ENCODE data around the gene ALKBH6. TPM values are rescaled to one million over a fixed set of nuclear protein-coding genes. Genes with fewer than 3 reads are reported as not detected.
A peak's percentile ranks its signal among the peaks of the same experiment; 100 is the strongest.

The ALKBH6 gene
- total RNA-seq, 1 donor from 2014 or later, result 4.7 TPM

DNA sequence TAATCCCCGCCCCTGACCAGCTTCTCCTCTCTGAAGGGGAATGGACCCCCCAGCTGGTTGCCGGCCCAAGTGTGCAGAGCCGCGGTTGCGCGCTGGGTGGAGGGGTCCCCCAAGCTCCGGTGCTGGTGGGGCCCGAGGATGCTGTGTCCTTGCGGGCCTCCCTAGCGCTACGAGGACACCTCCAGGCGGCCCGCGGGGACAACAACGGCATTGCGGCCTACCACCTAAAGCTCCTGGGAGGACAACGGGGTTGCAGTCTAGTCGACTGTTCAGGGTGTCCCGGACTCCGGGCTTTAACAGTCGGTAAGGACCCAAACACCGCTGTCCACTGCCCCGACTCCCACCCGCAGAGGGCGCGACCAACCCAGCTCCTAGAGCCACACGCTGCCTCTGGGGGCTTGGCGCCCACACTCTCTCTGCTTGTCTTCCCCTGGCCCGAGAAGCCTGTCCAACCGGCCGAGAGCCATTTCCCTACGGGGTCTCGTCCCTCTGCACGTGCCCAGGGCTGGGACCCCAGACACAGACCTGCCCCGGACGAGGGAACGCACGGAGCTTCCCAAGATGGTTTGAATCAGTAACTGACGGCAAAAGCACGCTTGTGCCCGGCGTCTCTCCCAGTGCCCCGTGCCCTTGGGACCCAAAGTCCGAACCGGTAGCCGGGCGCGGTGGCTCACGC, 20.0 kb downstream of the ALKBH6 start:
- Histone ChIP-seq H3K27ac (ENCODE audit: low read depth, low read length) (no peak overlapping the region), H3K4me3 (ENCODE audit: low read length in 3 of 3) (peak overlapping the region; percentile 93 to 96 (median 95)), H3K9ac (ENCODE audit: low read depth in 1 of 3, low read length in 3 of 3) (peak overlapping the region; percentile 61 to 95 (median 92)), H3K4me1 (ENCODE audit: control insufficient read depth in 3 of 3, insufficient read depth in 3 of 3, low read length in 3 of 3) (peaks cover 20 to 28% (median 21%) of the 10 kb centered on the region in 3 donors), H3K36me3 (ENCODE audit: control insufficient read depth in 3 of 3, insufficient read depth in 3 of 3, low read length in 3 of 3) (peaks cover 0 to 10% (median 1%) of the 10 kb centered on the region in 3 donors), H3K27me3 (ENCODE audit: control insufficient read depth in 3 of 3, insufficient read depth in 3 of 3, low read length in 3 of 3) (peaks cover 0 to 4% (median 0%) of the 10 kb centered on the region in 3 donors), H3K9me3 (ENCODE audit: control insufficient read depth in 3 of 3, low read length in 3 of 3) (no peaks in the 10 kb centered on the region)

DNA sequence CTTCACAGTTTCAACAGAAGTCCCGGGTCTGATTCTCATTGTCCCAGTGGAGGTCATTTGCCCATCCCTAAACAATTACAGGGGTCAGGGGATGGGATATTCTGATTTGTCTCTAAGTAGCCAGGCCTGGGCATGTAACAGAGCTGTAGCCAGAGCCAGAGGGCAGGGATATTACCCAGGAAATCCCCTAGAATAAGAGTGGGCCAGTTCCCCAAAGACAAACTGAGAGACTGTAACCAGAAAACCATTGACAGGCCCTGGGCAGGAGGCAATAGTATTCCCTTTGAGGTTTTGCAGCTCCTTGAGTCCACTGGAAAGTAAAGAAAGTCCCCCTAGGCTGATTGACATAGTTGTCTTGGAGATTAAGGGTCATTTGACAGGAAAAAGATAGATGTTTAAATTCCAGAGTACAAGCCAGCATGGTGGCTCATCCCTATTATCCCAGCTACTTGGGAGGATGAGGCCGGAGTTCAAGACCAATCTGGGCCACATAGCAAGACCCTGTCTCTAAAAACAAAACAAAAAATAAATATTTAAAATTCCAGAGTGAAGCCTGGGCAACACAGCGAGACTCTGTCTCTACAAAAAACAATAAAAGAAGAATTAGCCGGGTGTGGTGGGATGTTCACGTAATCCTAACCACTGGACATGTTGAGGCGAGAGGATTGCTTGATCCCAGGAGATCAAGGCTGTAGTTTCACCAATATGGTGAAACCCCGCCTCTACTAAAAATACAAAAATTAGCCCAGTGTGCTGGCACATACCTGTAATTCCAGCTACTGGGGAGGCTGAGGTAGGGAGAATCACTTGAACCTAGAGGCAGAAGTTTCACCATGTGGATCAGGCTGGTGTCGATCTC, 20.9 kb downstream of the ALKBH6 start:
- peaks cover 0 to 12% (median 6%) of the 10 kb centered on the region in 3 donors for H3K27me3 ChIP-seq (ENCODE audit: control insufficient read depth in 3 of 3, insufficient read depth in 3 of 3, low read length in 3 of 3)
- peaks cover 0 to 2% (median 1%) of the 10 kb centered on the region in 3 donors for H3K36me3 ChIP-seq (ENCODE audit: control insufficient read depth in 3 of 3, insufficient read depth in 3 of 3, low read length in 3 of 3)
- H3K4me3 ChIP-seq (ENCODE audit: low read length in 3 of 3), result no peak overlapping the region
- no peaks in the 10 kb centered on the region for H3K9me3 ChIP-seq (ENCODE audit: control insufficient read depth in 3 of 3, low read length in 3 of 3)
- H3K27ac ChIP-seq (ENCODE audit: low read depth, low read length), result no peak overlapping the region
- H3K9ac ChIP-seq (ENCODE audit: low read depth in 1 of 3, low read length in 3 of 3), result no peak overlapping the region
- H3K4me1 ChIP-seq (ENCODE audit: control insufficient read depth in 3 of 3, insufficient read depth in 3 of 3, low read length in 3 of 3), result peaks cover 18 to 25% (median 21%) of the 10 kb centered on the region in 3 donors

DNA sequence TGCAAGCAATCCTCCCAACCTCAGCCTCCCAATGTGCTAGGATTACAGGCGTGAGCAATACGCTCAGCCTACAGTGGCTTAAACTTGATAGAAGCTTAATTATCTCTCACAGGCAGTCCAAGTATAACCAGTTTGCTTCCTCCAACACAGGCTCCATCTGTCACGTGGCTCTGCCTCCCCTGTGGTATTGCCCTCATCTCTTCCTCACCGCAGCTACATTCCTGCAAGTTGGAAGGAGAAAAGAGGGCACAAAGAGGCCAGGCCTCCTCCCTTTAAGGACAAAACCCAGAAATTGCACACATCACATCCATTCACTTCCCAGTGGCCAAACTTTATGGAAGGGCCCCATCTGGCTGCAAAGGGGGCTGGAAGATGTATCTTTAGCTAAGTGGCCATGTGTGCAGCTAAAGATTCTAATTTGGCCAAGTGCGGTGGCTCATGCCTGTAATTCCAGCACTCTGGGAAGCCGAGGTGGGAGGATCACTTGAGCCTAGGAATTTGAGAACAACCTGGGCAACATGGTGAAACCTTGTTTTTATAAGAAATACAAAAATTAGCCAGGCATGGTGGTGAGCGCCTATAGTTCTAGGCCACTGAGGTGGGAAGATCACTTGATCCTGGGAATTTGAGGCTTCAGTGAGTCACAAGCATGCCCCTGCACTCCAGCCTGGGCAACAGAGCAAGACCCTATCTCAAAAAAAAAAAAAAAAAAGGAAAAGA, 22.1 kb downstream of the ALKBH6 start:
- Histone ChIP-seq H3K36me3 (ENCODE audit: control insufficient read depth in 3 of 3, insufficient read depth in 3 of 3, low read length in 3 of 3) (no peaks in the 10 kb centered on the region), H3K4me3 (ENCODE audit: low read length in 3 of 3) (no peak overlapping the region)

DNA sequence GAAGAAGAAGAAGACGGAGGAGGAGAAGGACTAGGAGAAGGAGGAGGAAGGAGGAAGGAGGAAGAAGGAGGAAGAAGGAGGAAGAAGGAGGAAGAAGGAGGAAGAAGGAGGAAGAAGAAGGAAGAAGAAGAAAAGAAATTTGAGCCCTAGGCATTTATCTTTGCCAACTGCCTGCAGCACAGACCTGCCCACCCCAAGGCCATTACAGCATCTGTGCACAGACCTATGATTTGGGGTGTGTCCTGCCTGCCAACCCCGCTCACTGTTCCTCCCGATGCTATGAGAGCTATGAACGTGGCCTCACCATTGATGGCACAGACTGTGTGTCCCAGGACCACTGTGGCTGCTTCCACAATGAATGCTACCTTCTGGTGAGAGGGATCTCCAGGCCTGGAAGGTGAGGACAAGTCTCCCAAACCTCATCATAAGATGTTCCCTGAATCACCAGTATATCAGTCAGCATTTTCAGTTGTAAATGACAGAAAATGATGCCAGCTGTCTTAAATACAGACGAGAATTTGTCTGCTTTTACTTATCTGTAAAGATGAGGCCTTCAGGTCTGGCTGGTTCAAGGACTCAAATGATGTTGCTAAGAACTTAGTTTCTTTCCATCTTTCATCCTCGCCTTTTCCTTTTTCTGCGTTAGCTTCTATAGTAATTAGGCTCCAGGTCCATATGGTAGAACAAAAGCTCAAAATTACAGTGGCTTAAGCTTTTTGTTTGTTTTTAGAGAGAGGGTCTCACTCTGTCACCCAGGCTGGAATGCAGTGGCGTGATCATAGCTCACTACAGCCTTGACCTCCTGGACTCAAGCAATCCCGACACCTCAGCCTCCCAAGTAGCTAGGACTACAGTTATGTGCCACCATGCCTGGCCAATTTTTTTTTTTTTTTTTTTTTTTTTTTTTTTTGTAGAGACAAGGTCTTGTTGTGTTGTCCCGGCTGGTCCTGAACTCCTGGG, 23.0 kb downstream of the ALKBH6 start:
- H3K27ac ChIP-seq (ENCODE audit: low read depth, low read length), result no peak overlapping the region
- H3K9ac ChIP-seq (ENCODE audit: low read depth in 1 of 3, low read length in 3 of 3), result no peak overlapping the region
- peaks cover 9 to 26% (median 12%) of the 10 kb centered on the region in 3 donors for H3K27me3 ChIP-seq (ENCODE audit: control insufficient read depth in 3 of 3, insufficient read depth in 3 of 3, low read length in 3 of 3)
- H3K4me1 ChIP-seq (ENCODE audit: control insufficient read depth in 3 of 3, insufficient read depth in 3 of 3, low read length in 3 of 3), result peaks cover 10 to 16% (median 13%) of the 10 kb centered on the region in 3 donors
- H3K9me3 ChIP-seq (ENCODE audit: control insufficient read depth in 3 of 3, low read length in 3 of 3), result no peaks in the 10 kb centered on the region
- H3K4me3 ChIP-seq (ENCODE audit: low read length in 3 of 3), result no peak overlapping the region
- H3K36me3 ChIP-seq (ENCODE audit: control insufficient read depth in 3 of 3, insufficient read depth in 3 of 3, low read length in 3 of 3), result no peaks in the 10 kb centered on the region

More for the DNA sequence above, 22.1 kb downstream of the ALKBH6 start:
- H3K9ac ChIP-seq (ENCODE audit: low read depth in 1 of 3, low read length in 3 of 3), result no peak overlapping the region
- peaks cover 18 to 24% (median 21%) of the 10 kb centered on the region in 3 donors for H3K4me1 ChIP-seq (ENCODE audit: control insufficient read depth in 3 of 3, insufficient read depth in 3 of 3, low read length in 3 of 3)
- H3K27me3 ChIP-seq (ENCODE audit: control insufficient read depth in 3 of 3, insufficient read depth in 3 of 3, low read length in 3 of 3), result peaks cover under 1 to 17% (median 6%) of the 10 kb centered on the region in 3 donors
- no peak overlapping the region for H3K27ac ChIP-seq (ENCODE audit: low read depth, low read length)
- no peaks in the 10 kb centered on the region for H3K9me3 ChIP-seq (ENCODE audit: control insufficient read depth in 3 of 3, low read length in 3 of 3)

- Histone ChIP-seq H3K4me3 (ENCODE audit: low read length in 3 of 3) (no peak overlapping the region), H3K36me3 (ENCODE audit: control insufficient read depth in 3 of 3, insufficient read depth in 3 of 3, low read length in 3 of 3) (no peaks in the 10 kb centered on the region), H3K27me3 (ENCODE audit: control insufficient read depth in 3 of 3, insufficient read depth in 3 of 3, low read length in 3 of 3) (peaks cover 18 to 34% (median 19%) of the 10 kb centered on the region in 3 donors), H3K4me1 (ENCODE audit: control insufficient read depth in 3 of 3, insufficient read depth in 3 of 3, low read length in 3 of 3) (peaks cover 4 to 8% (median 7%) of the 10 kb centered on the region in 3 donors), H3K9ac (ENCODE audit: low read depth in 1 of 3, low read length in 3 of 3) (no peak overlapping the region), H3K27ac (ENCODE audit: low read depth, low read length) (no peak overlapping the region), H3K9me3 (ENCODE audit: control insufficient read depth in 3 of 3, low read length in 3 of 3) (no peaks in the 10 kb centered on the region)
These were observed 23.9 kb downstream of the ALKBH6 start for GRCh38 chr19:35990156-35990555.

DNA sequence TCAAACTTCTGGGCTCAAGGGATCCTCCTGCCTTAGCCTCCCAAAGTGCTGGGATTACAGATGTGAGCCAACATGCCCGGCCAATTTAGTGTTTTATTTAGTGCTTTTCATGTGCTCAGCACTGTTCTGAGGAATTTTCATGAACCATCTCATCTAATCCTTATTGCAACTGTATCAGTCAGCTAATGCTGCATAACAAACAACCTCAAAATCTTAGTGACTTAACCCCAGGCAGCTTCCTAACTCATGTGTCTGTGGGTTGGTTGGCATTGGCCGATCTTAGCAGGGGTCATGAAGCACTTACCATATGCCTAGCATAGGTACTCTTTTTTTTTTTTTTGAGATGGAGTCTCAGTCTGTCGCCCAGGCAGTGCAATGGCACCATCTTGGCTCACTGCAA, 25.2 kb downstream of the ALKBH6 start:
- no peak overlapping the region for H3K27ac ChIP-seq (ENCODE audit: low read depth, low read length)
- no peak overlapping the region for H3K9ac ChIP-seq (ENCODE audit: low read depth in 1 of 3, low read length in 3 of 3)
- H3K4me3 ChIP-seq (ENCODE audit: low read length in 3 of 3), result no peak overlapping the region
- peaks cover 0 to 1% (median under 1%) of the 10 kb centered on the region in 3 donors for H3K4me1 ChIP-seq (ENCODE audit: control insufficient read depth in 3 of 3, insufficient read depth in 3 of 3, low read length in 3 of 3)
- H3K36me3 ChIP-seq (ENCODE audit: control insufficient read depth in 3 of 3, insufficient read depth in 3 of 3, low read length in 3 of 3), result no peaks in the 10 kb centered on the region
- H3K27me3 ChIP-seq (ENCODE audit: control insufficient read depth in 3 of 3, insufficient read depth in 3 of 3, low read length in 3 of 3), result peaks cover 24 to 47% (median 31%) of the 10 kb centered on the region in 3 donors
- no peaks in the 10 kb centered on the region for H3K9me3 ChIP-seq (ENCODE audit: control insufficient read depth in 3 of 3, low read length in 3 of 3)

GRCh38 chr19:35987571-35987896, 26.5 kb downstream of the ALKBH6 start:
- Histone ChIP-seq H3K9ac (ENCODE audit: low read depth in 1 of 3, low read length in 3 of 3) (no peak overlapping the region), H3K27me3 (ENCODE audit: control insufficient read depth in 3 of 3, insufficient read depth in 3 of 3, low read length in 3 of 3) (peaks cover 31 to 56% (median 35%) of the 10 kb centered on the region in 3 donors), H3K9me3 (ENCODE audit: control insufficient read depth in 3 of 3, low read length in 3 of 3) (no peaks in the 10 kb centered on the region), H3K27ac (ENCODE audit: low read depth, low read length) (no peak overlapping the region), H3K4me1 (ENCODE audit: control insufficient read depth in 3 of 3, insufficient read depth in 3 of 3, low read length in 3 of 3) (no peaks in the 10 kb centered on the region), H3K36me3 (ENCODE audit: control insufficient read depth in 3 of 3, insufficient read depth in 3 of 3, low read length in 3 of 3) (no peaks in the 10 kb centered on the region), H3K4me3 (ENCODE audit: low read length in 3 of 3) (no peak overlapping the region)

- H3K27me3 ChIP-seq (ENCODE audit: control insufficient read depth in 3 of 3, insufficient read depth in 3 of 3, low read length in 3 of 3), result peaks cover 31 to 61% (median 38%) of the 10 kb centered on the region in 3 donors
- H3K9ac ChIP-seq (ENCODE audit: low read depth in 1 of 3, low read length in 3 of 3), result peak overlapping the region in 1 of 3 donors; percentile 40
- H3K4me1 ChIP-seq (ENCODE audit: control insufficient read depth in 3 of 3, insufficient read depth in 3 of 3, low read length in 3 of 3), result no peaks in the 10 kb centered on the region
- no peaks in the 10 kb centered on the region for H3K36me3 ChIP-seq (ENCODE audit: control insufficient read depth in 3 of 3, insufficient read depth in 3 of 3, low read length in 3 of 3)
- H3K4me3 ChIP-seq (ENCODE audit: low read length in 3 of 3), result no peak overlapping the region
- H3K9me3 ChIP-seq (ENCODE audit: control insufficient read depth in 3 of 3, low read length in 3 of 3), result no peaks in the 10 kb centered on the region
- H3K27ac ChIP-seq (ENCODE audit: low read depth, low read length), result no peak overlapping the region
These were observed 27.1 kb downstream of the ALKBH6 start for GRCh38 chr19:35986664-35987570.

All from skeletal muscle tissue (tissue), 4 donors.